CD4-positive, alpha-beta T cell (primary cell): ENCODE results near the gene RPAIN. TPM values are rescaled to one million over a fixed set of nuclear protein-coding genes. Genes with fewer than 3 reads are reported as not detected.
"Not testable (repeated sequence)": the region's sequence is repeated elsewhere in the genome, so short reads cannot be mapped to it uniquely, and the experiment has no call there.

Experiments used
- ATAC-seq: fragments of 200-7000 bp; cut with Tn5 transposase; one replicate; pipeline ENCODE4 v1.10.0; 2022; ENCODE audit warnings: mild to moderate bottlenecking; ENCODE audit not compliant: poor library complexity
- CTCF ChIA-PET: fragments of 350-600 bp; sonication (Branson Sonifier 250); formaldehyde crosslinking; loops from one replicate; lab custom pipeline; 2021; ENCODE audit warnings: antibody characterized with exemption, inconsistent platforms; lab: Charles Lee
- POLR2A ChIA-PET: fragments of 350-600 bp; sonication (Branson Sonifier 250); formaldehyde crosslinking; loops from one replicate; lab custom pipeline; 2021; ENCODE audit warnings: antibody characterized with exemption, inconsistent platforms; lab: Charles Lee
- DNase-seq, 14 experiments: peaks; one replicate each; pipeline ENCODE4 v3.0.0-alpha.2; 2013 to 2020; ENCODE audit warnings: mixed read lengths in 2 of 14
- H3K27ac ChIP-seq, 2 donors: one replicate each; pipeline versions ENCODE4 v1.5.1 to v1.7.0; 2013; ENCODE audit warnings: low read length in 2 of 2, low read depth in 1 of 2, mild to moderate bottlenecking in 1 of 2
- H3K27me3 ChIP-seq, 2 experiments: 1 replicate in 1 of 2; 2 replicates in 1 of 2; pipeline versions ENCODE4 v1.6.1 to v1.7.0; 2013; ENCODE audit warnings: low read length in 2 of 2, control low read depth in 1 of 2, mild to moderate bottlenecking in 1 of 2, moderate library complexity in 1 of 2; ENCODE audit not compliant: insufficient read depth in 2 of 2, control insufficient read depth in 1 of 2
- H3K36me3 ChIP-seq: one replicate; pipeline ENCODE4 v1.6.1; 2013; ENCODE audit warnings: low read length, control low read depth; ENCODE audit not compliant: insufficient read depth
- H3K4me1 ChIP-seq: one replicate; pipeline ENCODE4 v1.6.1; 2013; ENCODE audit warnings: low read length, control low read depth; ENCODE audit not compliant: insufficient read depth
- H3K4me3 ChIP-seq: one replicate; pipeline ENCODE4 v1.5.1; 2013; ENCODE audit warnings: mild to moderate bottlenecking, low read length, moderate library complexity
- H3K9me3 ChIP-seq, 2 experiments: 1 replicate in 1 of 2; 2 replicates in 1 of 2; pipeline versions ENCODE4 v1.6.1 to v1.7.0; 2013; ENCODE audit warnings: low read length in 2 of 2, mild to moderate bottlenecking in 2 of 2, control low read depth in 1 of 2, moderate library complexity in 1 of 2; ENCODE audit not compliant: control insufficient read depth in 1 of 2, insufficient read depth in 1 of 2
- H3K27ac Mint-ChIP-seq: one replicate; pipeline ENCODE4 v1.8.0; 2020; ENCODE audit warnings: mixed read lengths
- H3K27me3 Mint-ChIP-seq: one replicate; pipeline ENCODE4 v1.8.0; 2021; ENCODE audit warnings: mixed read lengths
- H3K36me3 Mint-ChIP-seq: one replicate; pipeline ENCODE4 v1.8.0; 2021; ENCODE audit warnings: low read depth, mixed read lengths
- H3K4me1 Mint-ChIP-seq: one replicate; pipeline ENCODE4 v1.8.0; 2021; ENCODE audit warnings: low read depth, mixed read lengths
- H3K4me3 Mint-ChIP-seq: one replicate; pipeline ENCODE4 v1.8.0; 2020; ENCODE audit warnings: mild to moderate bottlenecking, mixed read lengths
- H3K9me3 Mint-ChIP-seq: one replicate; pipeline ENCODE4 v1.8.0; 2020; ENCODE audit warnings: mixed read lengths
- CTCF ChIP-seq: fragments of 200-600 bp; IDR thresholded peaks from one replicate; pipeline ENCODE4 v1.8.0; 2022; ENCODE audit warnings: antibody characterized with exemption, mild to moderate bottlenecking
- intact Hi-C, 2 experiments: fragments of 100-400 bp; cut with DNase I in 1 of 2; cut with micrococcal nuclease in 1 of 2; formaldehyde crosslinking; loops; one replicate each; pipeline versions ENCODE4 v1.15.1 to v1.9.0; 2023 to 2025; cut with DNase I, micrococcal nuclease
- total RNA-seq, 174 experiments: library from RNA in 2 of 174; stranded (reverse) in 2 of 174; gene quantifications; one replicate each; pipeline ENCODE4 v1.2.3 and lab custom pipeline; 2021 to 2026

Gene RPAIN
- total RNA-seq, 2 experiments from 2014 or later, result 68.7 to 77.5 TPM

DNA sequence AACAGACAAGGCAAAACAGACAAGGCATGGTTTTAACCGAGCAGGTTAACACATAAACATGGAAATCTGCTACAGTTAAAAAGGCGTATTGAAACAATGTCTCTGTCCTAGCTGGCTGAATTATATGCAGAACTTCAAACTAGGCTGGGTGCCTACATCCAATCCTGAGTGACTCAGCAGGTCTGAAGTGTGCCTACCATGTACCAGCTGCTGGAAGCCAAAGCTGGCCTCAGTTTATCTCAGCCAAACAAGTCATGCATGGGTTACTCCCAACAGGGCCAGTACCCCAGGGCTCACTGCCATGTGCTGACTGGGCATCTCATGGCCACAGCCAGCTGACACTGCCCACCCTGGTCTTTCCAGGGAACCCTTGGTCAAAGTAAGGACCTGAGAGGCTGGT lies 15.0 kb downstream of the RPAIN start:
- peaks cover 35% of the 10 kb centered on the region for H3K4me1 Mint-ChIP-seq
- peak overlapping the region; percentile 27 for H3K27ac Mint-ChIP-seq
- no peaks in the 10 kb centered on the region for H3K27me3 ChIP-seq

GRCh38 chr17:5435781-5436315 lies 15.9 kb downstream of the RPAIN start:
- H3K27me3 ChIP-seq, H3K27me3 Mint-ChIP-seq, H3K9me3 ChIP-seq, ATAC-seq, H3K9me3 Mint-ChIP-seq, H3K4me3 ChIP-seq, H3K27ac ChIP-seq: not testable (repeated sequence)
- Mint-ChIP-seq H3K4me1 (peaks cover 35% of the 10 kb centered on the region), H3K4me3 (peak overlapping the region; percentile 65), H3K27ac (peak overlapping the region; percentile 70), H3K36me3 (peaks cover 68% of the 10 kb centered on the region)
- ChIA-PET CTCF (interaction anchor here (1.4 kb wide), 1 partner anchor 17 kb away, joined by 3 read pairs; the partner anchor contains the start of gene NUP88), POLR2A (interaction anchor here (1.6 kb wide), 1 partner anchor 17 kb away, joined by 7 read pairs; the partner anchor contains the start of gene NUP88)
- DNase-seq, result peak in 1 of 14 experiments; percentile 12
- Histone ChIP-seq H3K36me3 (peaks cover 57% of the 10 kb centered on the region), H3K4me1 (peaks cover 33% of the 10 kb centered on the region)
- intact Hi-C loops, result loop anchor here in 1 of 2 experiments (10.0 kb wide), 1 partner anchor 151 kb away; the partner anchor contains the start of gene RABEP1

More for the DNA sequence above, 15.0 kb downstream of the RPAIN start:
- Histone ChIP-seq H3K4me3 (no peak overlapping the region), H3K4me1 (peaks cover 33% of the 10 kb centered on the region), H3K27ac (no peak overlapping the region), H3K9me3 (no peaks in the 10 kb centered on the region), H3K36me3 (peaks cover 64% of the 10 kb centered on the region)
- ATAC-seq (no peak), DNase-seq (no peak)
- peaks cover 76% of the 10 kb centered on the region for H3K36me3 Mint-ChIP-seq
- TF ChIP-seq CTCF, result no peak
- POLR2A ChIA-PET, result no interaction called here
- no peak overlapping the region for H3K4me3 Mint-ChIP-seq
- intact Hi-C loops, result loop anchor here in 1 of 2 experiments (10.0 kb wide), 1 partner anchor 150 kb away; the partner anchor contains the start of gene RABEP1
- CTCF ChIA-PET, result no interaction called here
- H3K27me3 Mint-ChIP-seq, result no peaks in the 10 kb centered on the region
- no peaks in the 10 kb centered on the region for H3K9me3 Mint-ChIP-seq

GRCh38 chr17:5437721-5438317 lies 17.8 kb downstream of the RPAIN start:
- DNase-seq (peak in 1 of 14 experiments; percentile 14), ATAC-seq (no peak)
- Histone ChIP-seq H3K4me1 (peaks cover 33% of the 10 kb centered on the region), H3K27ac (peak overlapping the region; percentile 2 to 71), H3K4me3 (peak overlapping the region; percentile 70), H3K36me3 (peaks cover 39% of the 10 kb centered on the region), H3K27me3 (no peaks in the 10 kb centered on the region), H3K9me3 (no peaks in the 10 kb centered on the region)
- no peak for TF ChIP-seq CTCF
- no peaks in the 10 kb centered on the region for H3K9me3 Mint-ChIP-seq
- ChIA-PET CTCF (interaction anchor here (1.8 to 2.8 kb wide), 2 partner anchors 10 to 30 kb away, joined by 21 read pairs; partner anchors contain the start of gene DHX33), POLR2A (interaction anchor here (0.9 kb wide), 1 partner anchor 24 kb away, joined by 3 read pairs; no protein-coding TSS in a partner anchor)
- H3K4me3 Mint-ChIP-seq, result peak overlapping the region; percentile 89
- H3K27ac Mint-ChIP-seq, result peak overlapping the region; percentile 86
- H3K36me3 Mint-ChIP-seq, result peaks cover 49% of the 10 kb centered on the region
- intact Hi-C loops, result loop anchor here (1.0 to 10.0 kb wide), 4 partner anchors 18 to 153 kb away; partner anchors contain the start of genes DHX33 (in 2 of the 2), RPAIN (in 2 of the 2) and RABEP1 (in 1 of the 2)
- peaks cover 35% of the 10 kb centered on the region for H3K4me1 Mint-ChIP-seq
- no peaks in the 10 kb centered on the region for H3K27me3 Mint-ChIP-seq
